Karpas-422 (cell line): ENCODE measurements around the gene TNFRSF21. TPM values are rescaled to one million over a fixed set of nuclear protein-coding genes. Genes with fewer than 3 reads are reported as not detected.

Experiments used
- DNase-seq: peaks from one replicate; pipeline ENCODE4 v3.0.0-alpha.2; 2015
- H2AFZ ChIP-seq: fragments of 200-600 bp; sonication (generic); 2 replicates; pipeline ENCODE4 v1.6.1; 2014; ENCODE audit warnings: antibody characterized with exemption, low read length, mixed read lengths
- H3K27ac ChIP-seq: fragments of 200-600 bp; sonication (generic); 2 replicates; pipeline ENCODE4 v1.5.1; 2014; ENCODE audit warnings: mild to moderate bottlenecking, low read length, moderate library complexity
- H3K27me3 ChIP-seq: fragments of 200-600 bp; sonication (generic); 2 replicates; pipeline ENCODE4 v1.6.1; 2014; ENCODE audit warnings: low read length, mixed read lengths
- H3K36me3 ChIP-seq: fragments of 200-600 bp; sonication (generic); 2 replicates; pipeline ENCODE4 v1.6.1; 2014; ENCODE audit warnings: low read length, mixed read lengths; ENCODE audit not compliant: insufficient read depth
- H3K4me1 ChIP-seq: fragments of 200-600 bp; sonication (generic); 2 replicates; pipeline ENCODE4 v1.6.1; 2014; ENCODE audit warnings: mild to moderate bottlenecking, low read length, mixed read lengths
- H3K4me2 ChIP-seq: fragments of 200-600 bp; sonication (generic); 2 replicates; pipeline ENCODE4 v1.6.1; 2014; ENCODE audit warnings: low read length, low read depth, mild to moderate bottlenecking; ENCODE audit not compliant: poor library complexity, severe bottlenecking
- H3K4me3 ChIP-seq: fragments of 200-600 bp; sonication (generic); 2 replicates; pipeline ENCODE4 v1.5.1; 2014; ENCODE audit warnings: mild to moderate bottlenecking, antibody characterized with exemption, low read length, mixed read lengths
- H3K79me2 ChIP-seq: fragments of 200-600 bp; sonication (generic); 2 replicates; pipeline ENCODE4 v1.6.1; 2014; ENCODE audit warnings: mild to moderate bottlenecking, low read length, mixed read lengths
- H3K9ac ChIP-seq: fragments of 200-600 bp; sonication (generic); 2 replicates; pipeline ENCODE4 v1.6.0; 2014; ENCODE audit warnings: low read length
- H3K9me2 ChIP-seq: fragments of 200-600 bp; sonication (generic), shearing (Covaris generic); replicated peaks from 2 replicates; pipeline ENCODE4 v1.6.0; 2014; ENCODE audit warnings: mild to moderate bottlenecking, low read length, moderate library complexity; ENCODE audit not compliant: insufficient read depth
- H3K9me3 ChIP-seq: fragments of 300-700, 200-600 bp; sonication (generic); 2 replicates; pipeline ENCODE4 v1.6.1; 2014; ENCODE audit warnings: low read length, mixed read lengths
- H4K20me1 ChIP-seq: fragments of 200-600 bp; sonication (generic); 2 replicates; pipeline ENCODE4 v1.6.1; 2014; ENCODE audit warnings: mild to moderate bottlenecking, antibody characterized with exemption, low read length, low read depth; ENCODE audit not compliant: insufficient read depth
- total RNA-seq: library from RNA; depleted of rRNA; stranded (reverse); fragments of >200 nt; shearing (Covaris generic); gene quantifications from 2 replicates; pipeline ENCODE4 v1.2.3, GENCODE V29; 2014; ENCODE audit warnings: low replicate concordance

Gene TNFRSF21
- total RNA-seq, 1 experiment from 2014 or later: 0.07 TPM

DNA sequence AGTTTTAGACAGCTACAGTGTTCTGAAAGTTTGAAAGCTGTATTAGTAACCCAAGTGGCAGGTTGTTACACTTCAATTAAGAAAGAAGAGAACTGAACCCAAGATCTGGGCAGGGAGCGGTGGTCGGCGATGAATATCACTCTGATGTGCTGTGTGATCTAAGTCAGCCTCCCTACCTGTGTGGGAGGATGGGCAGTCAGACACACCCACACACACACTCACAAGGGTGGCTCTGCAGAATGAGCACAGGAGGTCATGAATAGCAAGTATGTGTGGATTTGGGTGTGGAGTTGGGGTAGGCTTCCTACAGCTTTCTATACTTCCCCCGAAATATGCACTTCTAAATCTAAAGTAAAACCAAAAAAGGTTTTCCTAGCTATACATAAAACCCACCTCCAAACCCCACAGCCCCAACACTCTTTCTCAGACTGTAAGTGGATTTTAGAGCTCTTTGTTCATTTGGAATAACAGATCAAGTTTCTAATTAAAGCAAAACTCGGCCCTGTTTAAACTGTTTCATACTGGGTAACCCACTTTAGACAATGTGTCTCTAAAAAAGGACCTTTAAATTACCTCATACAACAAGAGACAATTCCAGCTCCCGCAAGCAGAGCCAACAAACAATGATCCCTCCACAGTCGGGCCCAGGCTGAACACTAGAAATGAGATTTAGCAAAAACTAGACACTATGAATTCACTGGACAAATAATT, 19.4 kb downstream of the TNFRSF21 start:
- H3K4me1 ChIP-seq: no peaks in the 10 kb centered on the region
- H3K4me2 ChIP-seq: no peak overlapping the region
- peaks cover 2% of the 10 kb centered on the region; the same call in 1 of the 2 replicates for H3K27me3 ChIP-seq
- no peaks in the 10 kb centered on the region for H3K9me2 ChIP-seq
- H3K36me3 ChIP-seq: no peaks in the 10 kb centered on the region
- H4K20me1 ChIP-seq: no peaks in the 10 kb centered on the region
- no peak overlapping the region for H3K4me3 ChIP-seq
- no peaks in the 10 kb centered on the region for H3K9me3 ChIP-seq
- no peaks in the 10 kb centered on the region for H3K79me2 ChIP-seq
- H3K9ac ChIP-seq: no peak overlapping the region
- H2AFZ ChIP-seq: no peak overlapping the region
- no peak overlapping the region for H3K27ac ChIP-seq
- no peak for DNase-seq

GRCh38 chr6:47288267-47289090, 21.2 kb downstream of the TNFRSF21 start:
- H3K9ac ChIP-seq: no peak overlapping the region
- no peak overlapping the region for H3K27ac ChIP-seq
- H4K20me1 ChIP-seq: no peaks in the 10 kb centered on the region
- no peaks in the 10 kb centered on the region for H3K79me2 ChIP-seq
- H3K4me3 ChIP-seq: no peak overlapping the region
- peaks cover 2% of the 10 kb centered on the region; the same call in 1 of the 2 replicates for H3K27me3 ChIP-seq
- no peak overlapping the region for H3K4me2 ChIP-seq
- H3K9me2 ChIP-seq: no peaks in the 10 kb centered on the region
- H3K4me1 ChIP-seq: no peaks in the 10 kb centered on the region
- DNase-seq: no peak
- no peaks in the 10 kb centered on the region for H3K36me3 ChIP-seq
- H3K9me3 ChIP-seq: no peaks in the 10 kb centered on the region
- no peak overlapping the region for H2AFZ ChIP-seq

DNA sequence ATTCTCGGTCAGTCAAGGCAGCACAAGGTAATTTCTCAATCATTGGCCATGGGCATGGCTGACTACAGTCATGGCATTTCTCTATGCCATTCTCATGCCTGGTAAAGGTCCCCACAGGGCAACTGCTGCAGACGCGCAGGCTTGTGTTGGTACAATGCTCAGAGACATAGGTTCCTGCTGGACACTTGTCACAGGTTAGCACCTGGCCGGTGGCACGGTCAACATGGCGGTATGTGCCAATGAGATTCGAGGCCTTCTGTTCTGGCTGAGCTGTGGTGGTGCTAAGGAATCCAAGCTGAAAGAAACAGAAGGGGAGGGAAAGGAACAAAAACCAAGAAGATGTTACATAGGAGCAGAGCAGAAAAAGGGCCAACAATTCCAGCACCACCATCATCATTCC, 23.4 kb downstream of the TNFRSF21 start:
- DNase-seq: no peak
- Histone ChIP-seq H4K20me1 (no peaks in the 10 kb centered on the region), H3K27me3 (peaks cover 2% of the 10 kb centered on the region; the same call in 1 of the 2 replicates), H3K4me3 (no peak overlapping the region), H2AFZ (no peak overlapping the region), H3K27ac (no peak overlapping the region), H3K4me1 (no peaks in the 10 kb centered on the region), H3K4me2 (no peak overlapping the region), H3K36me3 (no peaks in the 10 kb centered on the region), H3K9me3 (no peaks in the 10 kb centered on the region), H3K79me2 (no peaks in the 10 kb centered on the region), H3K9me2 (no peaks in the 10 kb centered on the region), H3K9ac (no peak overlapping the region)

DNA sequence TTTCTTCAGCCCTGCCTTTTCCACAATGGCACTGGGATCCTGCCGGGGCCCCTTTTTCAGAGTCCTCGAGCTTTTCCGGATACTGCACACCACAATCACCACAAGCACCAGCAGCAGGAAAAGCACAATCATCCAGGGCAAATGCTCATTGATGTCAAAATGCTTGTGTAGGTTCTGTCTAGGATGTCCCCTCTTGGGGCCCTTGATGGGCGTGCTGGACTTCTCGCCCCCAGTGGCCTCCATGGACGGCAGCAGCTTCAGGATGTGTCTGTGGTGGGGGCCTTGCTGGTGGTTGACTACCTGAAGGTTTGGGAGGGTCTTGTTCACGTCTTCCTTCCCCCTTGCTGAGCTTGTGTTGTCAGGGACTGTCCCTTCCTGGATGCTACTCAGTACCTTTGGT, 25.7 kb downstream of the TNFRSF21 start:
- Histone ChIP-seq H4K20me1 (no peaks in the 10 kb centered on the region), H3K9me3 (no peaks in the 10 kb centered on the region), H3K27ac (no peak overlapping the region), H2AFZ (no peak overlapping the region), H3K9me2 (no peaks in the 10 kb centered on the region), H3K27me3 (peaks cover 2% of the 10 kb centered on the region; the same call in 1 of the 2 replicates), H3K4me3 (no peak overlapping the region), H3K4me1 (no peaks in the 10 kb centered on the region), H3K36me3 (no peaks in the 10 kb centered on the region), H3K79me2 (no peaks in the 10 kb centered on the region), H3K4me2 (no peak overlapping the region), H3K9ac (no peak overlapping the region)
- no peak for DNase-seq

- Histone ChIP-seq H3K4me1 (no peaks in the 10 kb centered on the region; the same call in 1 of the 2 replicates), H3K4me3 (no peak overlapping the region), H3K9me2 (no peaks in the 10 kb centered on the region), H3K27ac (no peak overlapping the region), H4K20me1 (no peaks in the 10 kb centered on the region), H3K27me3 (no peaks in the 10 kb centered on the region), H3K36me3 (no peaks in the 10 kb centered on the region), H3K9ac (no peak overlapping the region), H3K4me2 (no peak overlapping the region), H3K79me2 (no peaks in the 10 kb centered on the region), H2AFZ (no peak overlapping the region), H3K9me3 (no peaks in the 10 kb centered on the region)
- DNase-seq: no peak
Observed at GRCh38 chr6:47278545-47278944, 31.2 kb downstream of the TNFRSF21 start.

DNA sequence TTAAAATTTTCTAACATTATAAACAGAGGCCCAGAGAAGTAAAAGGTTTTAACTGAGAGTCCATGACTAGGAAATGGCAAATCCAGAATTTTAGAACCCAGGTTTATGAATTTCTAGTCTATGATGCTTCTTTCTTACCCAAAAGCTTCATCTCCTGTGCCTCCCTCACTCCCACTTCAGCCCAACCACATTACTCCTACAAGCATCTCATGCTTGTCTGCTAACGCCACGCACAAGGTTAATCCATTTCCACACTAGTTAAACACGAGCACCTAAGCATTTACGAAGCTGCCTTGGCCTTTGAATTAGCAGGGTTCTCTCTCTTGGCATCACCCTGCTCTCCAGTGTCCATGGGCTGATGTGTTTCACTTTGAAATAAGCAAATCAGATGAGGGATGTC, 32.0 kb downstream of the TNFRSF21 start:
- Histone ChIP-seq H4K20me1 (no peaks in the 10 kb centered on the region), H3K4me2 (no peak overlapping the region), H3K36me3 (no peaks in the 10 kb centered on the region), H3K4me1 (no peaks in the 10 kb centered on the region; the same call in 1 of the 2 replicates), H3K9ac (no peak overlapping the region), H3K9me2 (no peaks in the 10 kb centered on the region), H3K4me3 (no peak overlapping the region), H2AFZ (no peak overlapping the region), H3K27ac (no peak overlapping the region), H3K9me3 (no peaks in the 10 kb centered on the region), H3K27me3 (no peaks in the 10 kb centered on the region), H3K79me2 (no peaks in the 10 kb centered on the region)
- no peak for DNase-seq

DNA sequence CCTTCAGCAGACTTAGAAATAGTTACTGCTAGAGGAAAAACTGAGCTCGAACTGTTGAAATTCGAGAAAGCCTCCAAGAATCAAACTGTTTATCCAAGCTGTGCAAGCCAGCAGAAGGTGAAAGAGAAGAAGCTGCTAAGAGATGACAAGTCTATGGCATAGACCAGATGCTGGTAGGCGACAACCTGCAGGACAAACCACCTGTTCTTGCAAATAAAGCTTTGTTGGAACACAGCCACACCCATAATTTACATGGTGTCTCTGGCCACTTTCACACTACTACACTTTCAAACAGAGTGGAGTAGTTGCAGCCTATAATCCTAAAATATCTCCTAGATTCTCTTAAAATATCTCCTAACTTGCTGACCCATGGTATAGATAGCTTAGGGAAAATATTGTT, 33.3 kb downstream of the TNFRSF21 start:
- Histone ChIP-seq H4K20me1 (no peaks in the 10 kb centered on the region), H3K4me2 (no peak overlapping the region), H3K27me3 (no peaks in the 10 kb centered on the region), H3K79me2 (no peaks in the 10 kb centered on the region), H3K4me1 (no peaks in the 10 kb centered on the region; the same call in 1 of the 2 replicates), H3K36me3 (no peaks in the 10 kb centered on the region), H3K27ac (no peak overlapping the region), H3K9me2 (no peaks in the 10 kb centered on the region), H2AFZ (no peak overlapping the region), H3K4me3 (no peak overlapping the region), H3K9me3 (no peaks in the 10 kb centered on the region), H3K9ac (no peak overlapping the region)
- DNase-seq: no peak

- Histone ChIP-seq H3K9me3 (no peaks in the 10 kb centered on the region), H3K36me3 (no peaks in the 10 kb centered on the region), H3K27me3 (no peaks in the 10 kb centered on the region), H3K4me1 (no peaks in the 10 kb centered on the region; the same call in 1 of the 2 replicates), H4K20me1 (no peaks in the 10 kb centered on the region), H3K79me2 (no peaks in the 10 kb centered on the region), H3K27ac (no peak overlapping the region), H3K4me2 (no peak overlapping the region), H2AFZ (no peak overlapping the region), H3K9me2 (no peaks in the 10 kb centered on the region), H3K4me3 (no peak overlapping the region), H3K9ac (no peak overlapping the region)
- no peak for DNase-seq
Observed at GRCh38 chr6:47275640-47276039, 34.1 kb downstream of the TNFRSF21 start.
